B cell (primary cell): ENCODE results near the gene PHF21A. TPM values are rescaled to one million over a fixed set of nuclear protein-coding genes. Genes with fewer than 3 reads are reported as not detected.

Experiments used
- ATAC-seq: fragments of 200-7000 bp; cut with Tn5 transposase; one replicate; pipeline ENCODE4 v1.10.0; 2021; ENCODE audit warnings: low read depth, mild to moderate bottlenecking, moderate number of reproducible peaks, moderate library complexity
- CTCF ChIA-PET: fragments of 350-600 bp; sonication (Branson Sonifier 250); formaldehyde crosslinking; loops from one replicate; lab custom pipeline; 2021; ENCODE audit warnings: antibody characterized with exemption, inconsistent platforms; lab: Charles Lee
- POLR2A ChIA-PET: fragments of 350-600 bp; sonication (Branson Sonifier 250); formaldehyde crosslinking; loops from one replicate; lab custom pipeline; 2021; ENCODE audit warnings: antibody characterized with exemption; lab: Charles Lee
- DNase-seq: peaks from one replicate; pipeline ENCODE4 v3.0.0; 2013
- H2AFZ ChIP-seq: 2 replicates; pipeline ENCODE4 v1.6.1; 2012; ENCODE audit warnings: mild to moderate bottlenecking, low read depth, low read length; ENCODE audit not compliant: insufficient read depth, poor library complexity, severe bottlenecking
- H3K27ac ChIP-seq, 2 donors: 1 replicate in 1 of 2; 2 replicates in 1 of 2; pipeline ENCODE4 v1.5.1; 2012 to 2013; ENCODE audit warnings: low read length in 2 of 2, mild to moderate bottlenecking in 2 of 2, moderate library complexity in 1 of 2
- H3K27me3 ChIP-seq, 4 experiments: fragments of 200-600 bp in 1 of 4; sonication (generic) in 1 of 4; replicated peaks in 1 of 4; 1 replicate in 2 of 4; 2 replicates in 2 of 4; pipeline versions ENCODE4 v1.6.1 to v1.7.0; 2013 to 2016; ENCODE audit warnings: low read length in 3 of 4, mild to moderate bottlenecking in 2 of 4, mixed read lengths in 1 of 4, moderate library complexity in 1 of 4; ENCODE audit not compliant: insufficient read depth in 4 of 4, control insufficient read depth in 3 of 4; ENCODE audit errors: control extremely low read depth in 1 of 4
- H3K36me3 ChIP-seq, 2 experiments: replicated peaks in 1 of 2; 1 replicate in 1 of 2; 2 replicates in 1 of 2; pipeline versions ENCODE4 v1.6.1 to v1.7.1; 2013; ENCODE audit warnings: low read length in 1 of 2; ENCODE audit not compliant: insufficient read depth in 2 of 2, control insufficient read depth in 1 of 2; ENCODE audit errors: control extremely low read depth in 1 of 2, extremely low read depth in 1 of 2
- H3K4me1 ChIP-seq, 2 donors: fragments of 200-600 bp in 1 of 2; sonication (generic) in 1 of 2; 1 replicate in 1 of 2; 2 replicates in 1 of 2; pipeline versions ENCODE4 v1.5.1 to v1.6.1; 2013 to 2017; ENCODE audit warnings: low read length in 2 of 2; ENCODE audit not compliant: control insufficient read depth in 2 of 2, insufficient read depth in 2 of 2
- H3K4me2 ChIP-seq: replicated peaks from 2 replicates; pipeline ENCODE3; 2012; ENCODE audit warnings: mild to moderate bottlenecking, low read depth, low read length; ENCODE audit not compliant: poor library complexity, severe bottlenecking
- H3K4me3 ChIP-seq, 5 experiments: fragments of 200-600 bp in 1 of 5; sonication (generic) in 1 of 5; 1 replicate in 3 of 5; 2 replicates in 2 of 5; pipeline versions ENCODE4 v1.5.1 to v1.7.0; 2011 to 2016; ENCODE audit warnings: low read length in 4 of 5, mild to moderate bottlenecking in 4 of 5, low read depth in 2 of 5, control low read depth in 1 of 5, moderate library complexity in 1 of 5; ENCODE audit not compliant: insufficient read depth in 1 of 5; ENCODE audit errors: control extremely low read depth in 1 of 5, extremely low read depth in 1 of 5
- H3K79me2 ChIP-seq: fragments of 200-600 bp; sonication (generic); one replicate; pipeline ENCODE4 v1.6.0; 2016; ENCODE audit warnings: low read length; ENCODE audit not compliant: control insufficient read depth, insufficient read depth
- H3K9ac ChIP-seq: fragments of 200-600 bp; sonication (generic); 2 replicates; pipeline ENCODE4 v1.6.1; 2017; ENCODE audit warnings: mild to moderate bottlenecking, low read length, moderate library complexity
- H3K9me3 ChIP-seq, 3 donors: one replicate each; pipeline versions ENCODE4 v1.6.1 to v1.7.1; 2013; ENCODE audit warnings: low read length in 2 of 3; ENCODE audit not compliant: control insufficient read depth in 2 of 3, insufficient read depth in 1 of 3; ENCODE audit errors: control extremely low read depth in 1 of 3
- H4K20me1 ChIP-seq: 2 replicates; pipeline ENCODE4 v1.6.0; 2012; ENCODE audit warnings: mild to moderate bottlenecking, low read length; ENCODE audit not compliant: insufficient read depth, control insufficient read depth, poor library complexity, severe bottlenecking
- H3K27ac Mint-ChIP-seq: one replicate; pipeline ENCODE4 v1.8.0; 2021; ENCODE audit warnings: mixed read lengths
- H3K27me3 Mint-ChIP-seq: one replicate; pipeline ENCODE4 v1.8.0; 2021; ENCODE audit warnings: mixed read lengths
- H3K4me1 Mint-ChIP-seq: one replicate; pipeline ENCODE4 v1.8.0; 2021; ENCODE audit warnings: mixed read lengths
- H3K4me3 Mint-ChIP-seq: one replicate; pipeline ENCODE4 v1.8.0; 2021; ENCODE audit warnings: mixed read lengths
- H3K9me3 Mint-ChIP-seq: one replicate; pipeline ENCODE4 v1.8.0; 2022; ENCODE audit warnings: mixed read lengths; ENCODE audit not compliant: insufficient read depth
- CTCF ChIP-seq: fragments of 200-600 bp; IDR thresholded peaks from one replicate; pipeline ENCODE4 v1.8.0; 2022; ENCODE audit warnings: antibody characterized with exemption, mild to moderate bottlenecking
- EZH2 ChIP-seq: IDR thresholded peaks from 2 replicates; pipeline ENCODE4 v1.6.1; 2012; ENCODE audit warnings: borderline replicate concordance, low read depth, mild to moderate bottlenecking, moderate library complexity, low read length; ENCODE audit not compliant: insufficient read depth, poor library complexity, severe bottlenecking
- WGBS: methylation state at CpG from one replicate; pipeline ENCODE4 v1.1.5; 2013; ENCODE audit warnings: missing lambda C conversion rate; ENCODE audit not compliant: insufficient coverage; 5-methylcytosine and 5-hydroxymethylcytosine counted together
- intact Hi-C: fragments of 100-400 bp; cut with micrococcal nuclease; formaldehyde crosslinking; loops from one replicate; pipeline ENCODE4 v1.10.0; 2022
- polyA plus RNA-seq: library from polyadenylated mRNA; depleted of rRNA; stranded (reverse); fragments of >200 nt; gene quantifications from 2 replicates; pipeline ENCODE4 v1.2.3, GENCODE V29; 2012
- total RNA-seq, 2 donors: library from RNA; stranded (reverse); fragments of 120-200 nt in 1 of 2; gene quantifications; 1 replicate in 1 of 2; 2 replicates in 1 of 2; pipeline versions ENCODE4 v1.2.3 to v1.2.4, GENCODE V29; 2013 to 2022

PHF21A gene
- total and polyA plus RNA-seq, 2 donors (not counting 1 experiment from before 2014, with no cell fraction given) = 41.9 to 103 TPM

GRCh38 chr11:46048198-46048597 lies 73.1 kb downstream of the PHF21A start:
- Histone ChIP-seq H3K9me3 (peaks cover 0 to 4% (median 0%) of the 10 kb centered on the region in 3 donors), H2AFZ (no peak overlapping the region), H3K4me1 (no peaks in the 10 kb centered on the region), H3K36me3 (peaks cover 0 to 6% of the 10 kb centered on the region in 2 experiments), H3K9ac (no peak overlapping the region), H3K27ac (no peak overlapping the region), H3K4me2 (no peak overlapping the region), H3K27me3 (no peaks in the 10 kb centered on the region), H3K79me2 (peaks cover 4% of the 10 kb centered on the region), H4K20me1 (peaks cover 7% of the 10 kb centered on the region), H3K4me3 (no peak overlapping the region)
- ATAC-seq (no peak), DNase-seq (no peak)
- TF ChIP-seq EZH2 (no peak), CTCF (no peak)
- no CpG with 5 or more reads among the region's 1 CpG for WGBS
- H3K27me3 Mint-ChIP-seq = no peaks in the 10 kb centered on the region
- H3K4me1 Mint-ChIP-seq = peaks cover 5% of the 10 kb centered on the region
- no peak overlapping the region for H3K27ac Mint-ChIP-seq
- intact Hi-C loops = no loop called here
- no peaks in the 10 kb centered on the region for H3K9me3 Mint-ChIP-seq
- POLR2A ChIA-PET = no interaction called here
- CTCF ChIA-PET = no interaction called here
- H3K4me3 Mint-ChIP-seq = no peak overlapping the region

- no peaks in the 10 kb centered on the region for H3K27me3 ChIP-seq
- H3K4me3 Mint-ChIP-seq = no peak overlapping the region
- H3K4me2 ChIP-seq = no peak overlapping the region
- H2AFZ ChIP-seq = no peak overlapping the region
- POLR2A ChIA-PET = no interaction called here
- H3K9ac ChIP-seq = no peak overlapping the region
- TF ChIP-seq EZH2 (no peak), CTCF (no peak)
- no peak overlapping the region for H3K27ac Mint-ChIP-seq
- no peaks in the 10 kb centered on the region for H3K4me1 ChIP-seq
- H3K36me3 ChIP-seq = peaks cover 0 to 7% of the 10 kb centered on the region in 2 experiments
- DNase-seq = no peak
- H4K20me1 ChIP-seq = peaks cover 8% of the 10 kb centered on the region
- peaks cover 4% of the 10 kb centered on the region for H3K79me2 ChIP-seq
- no peaks in the 10 kb centered on the region for H3K27me3 Mint-ChIP-seq
- H3K27ac ChIP-seq = no peak overlapping the region
- no peaks in the 10 kb centered on the region for H3K9me3 Mint-ChIP-seq
- intact Hi-C loops = no loop called here
- CTCF ChIA-PET = no interaction called here
- no peak overlapping the region for H3K4me3 ChIP-seq
- peaks cover 0 to 4% (median 0%) of the 10 kb centered on the region in 3 donors for H3K9me3 ChIP-seq
- H3K4me1 Mint-ChIP-seq = peaks cover 5% of the 10 kb centered on the region
- ATAC-seq = no peak
These were observed 73.7 kb downstream of the PHF21A start for GRCh38 chr11:46047520-46047919.
